ENCODE measurements around the gene ADAMTSL1.

Gene ADAMTSL1

GRCh38 chr9:18480662-18481093 is 6.7 kb downstream of the ADAMTSL1 start:
- DNase-seq (ENCODE audit: low read depth), result no peak
- no peak overlapping the region for H3K4me3 ChIP-seq (ENCODE audit: low read depth, low read length)
- TF ChIP-seq CTCF (IDR thresholded peaks at IDR 0.05; ENCODE audit: low read depth, low read length, missing control alignments), result no peak
- in situ Hi-C loops (cut with HindIII; ENCODE audit: low sequenced_read_pairs), result no loop called here

GRCh38 chr9:18482371-18482770 is 8.4 kb downstream of the ADAMTSL1 start:
- no peak overlapping the region for H3K4me3 ChIP-seq (ENCODE audit: low read depth, low read length)
- in situ Hi-C loops (cut with HindIII; ENCODE audit: low sequenced_read_pairs), result no loop called here
- no peak for DNase-seq (ENCODE audit: low read depth)
- TF ChIP-seq CTCF (IDR thresholded peaks at IDR 0.05; ENCODE audit: low read depth, low read length, missing control alignments), result no peak

GRCh38 chr9:18485714-18486113 is 11.8 kb downstream of the ADAMTSL1 start:
- in situ Hi-C loops (cut with HindIII; ENCODE audit: low sequenced_read_pairs), result no loop called here
- no peak for DNase-seq (ENCODE audit: low read depth)
- no peak overlapping the region for H3K4me3 ChIP-seq (ENCODE audit: low read depth, low read length)
- TF ChIP-seq CTCF (IDR thresholded peaks at IDR 0.05; ENCODE audit: low read depth, low read length, missing control alignments), result no peak

GRCh38 chr9:18487611-18488010 is 13.7 kb downstream of the ADAMTSL1 start:
- DNase-seq (ENCODE audit: low read depth), result no peak
- H3K4me3 ChIP-seq (ENCODE audit: low read depth, low read length), result no peak overlapping the region
- in situ Hi-C loops (cut with HindIII; ENCODE audit: low sequenced_read_pairs), result no loop called here
- no peak for TF ChIP-seq CTCF (IDR thresholded peaks at IDR 0.05; ENCODE audit: low read depth, low read length, missing control alignments)

GRCh38 chr9:18488886-18489285 is 14.9 kb downstream of the ADAMTSL1 start:
- no peak for DNase-seq (ENCODE audit: low read depth)
- in situ Hi-C loops (cut with HindIII; ENCODE audit: low sequenced_read_pairs), result no loop called here
- no peak for TF ChIP-seq CTCF (IDR thresholded peaks at IDR 0.05; ENCODE audit: low read depth, low read length, missing control alignments)
- H3K4me3 ChIP-seq (ENCODE audit: low read depth, low read length), result no peak overlapping the region

- DNase-seq (ENCODE audit: low read depth), result no peak
- no peak for TF ChIP-seq CTCF (IDR thresholded peaks at IDR 0.05; ENCODE audit: low read depth, low read length, missing control alignments)
- H3K4me3 ChIP-seq (ENCODE audit: low read depth, low read length), result no peak overlapping the region
- in situ Hi-C loops (cut with HindIII; ENCODE audit: low sequenced_read_pairs), result no loop called here
These were observed 15.9 kb downstream of the ADAMTSL1 start for GRCh38 chr9:18489861-18490260.
